ENCODE results near the gene CHAT. TPM values are rescaled to one million over a fixed set of nuclear protein-coding genes. Genes with fewer than 3 reads are reported as not detected.

The CHAT gene
- total RNA-seq, 4 donors from 2014 or later, result not detected

- Histone ChIP-seq H3K27me3 (peaks cover 0 to 46% of the 10 kb centered on the region in 2 donors), H3K9me3 (no peaks in the 10 kb centered on the region)
- no peak for DNase-seq
Observed at GRCh38 chr10:49615213-49615612, 1.4 kb downstream of the CHAT start.

GRCh38 chr10:49615721-49616120 lies 1.9 kb downstream of the CHAT start:
- Histone ChIP-seq H3K4me1 (peaks cover 0 to 4% of the 10 kb centered on the region in 2 donors), H3K27ac (no peak overlapping the region), H3K36me3 (no peaks in the 10 kb centered on the region), H3K9me3 (no peaks in the 10 kb centered on the region), H3K27me3 (peaks cover 0 to 43% of the 10 kb centered on the region in 2 donors), H3K4me3 (no peak overlapping the region)
- DNase-seq, result no peak
- intact Hi-C loops (cut with DNase I; ENCODE audit: low total_unique reads), result no loop called here
- TF ChIP-seq, protein P1, sequence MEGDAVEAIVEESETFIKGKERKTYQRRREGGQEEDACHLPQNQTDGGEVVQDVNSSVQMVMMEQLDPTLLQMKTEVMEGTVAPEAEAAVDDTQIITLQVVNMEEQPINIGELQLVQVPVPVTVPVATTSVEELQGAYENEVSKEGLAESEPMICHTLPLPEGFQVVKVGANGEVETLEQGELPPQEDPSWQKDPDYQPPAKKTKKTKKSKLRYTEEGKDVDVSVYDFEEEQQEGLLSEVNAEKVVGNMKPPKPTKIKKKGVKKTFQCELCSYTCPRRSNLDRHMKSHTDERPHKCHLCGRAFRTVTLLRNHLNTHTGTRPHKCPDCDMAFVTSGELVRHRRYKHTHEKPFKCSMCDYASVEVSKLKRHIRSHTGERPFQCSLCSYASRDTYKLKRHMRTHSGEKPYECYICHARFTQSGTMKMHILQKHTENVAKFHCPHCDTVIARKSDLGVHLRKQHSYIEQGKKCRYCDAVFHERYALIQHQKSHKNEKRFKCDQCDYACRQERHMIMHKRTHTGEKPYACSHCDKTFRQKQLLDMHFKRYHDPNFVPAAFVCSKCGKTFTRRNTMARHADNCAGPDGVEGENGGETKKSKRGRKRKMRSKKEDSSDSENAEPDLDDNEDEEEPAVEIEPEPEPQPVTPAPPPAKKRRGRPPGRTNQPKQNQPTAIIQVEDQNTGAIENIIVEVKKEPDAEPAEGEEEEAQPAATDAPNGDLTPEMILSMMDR (IDR thresholded peaks at IDR 0.05), result no peak
- no peak for TF ChIP-seq POLR2A (IDR thresholded peaks at IDR 0.05)

More at GRCh38 chr10:49615213-49615612, 1.4 kb downstream of the CHAT start:
- Histone ChIP-seq H3K4me1 (peaks cover 0 to 8% of the 10 kb centered on the region in 2 donors), H3K4me3 (no peak overlapping the region), H3K36me3 (no peaks in the 10 kb centered on the region), H3K27ac (no peak overlapping the region)
- no peak for TF ChIP-seq POLR2A (IDR thresholded peaks at IDR 0.05)
- TF ChIP-seq, protein P1 (IDR thresholded peaks at IDR 0.05), result no peak
- intact Hi-C loops (cut with DNase I; ENCODE audit: low total_unique reads), result no loop called here

DNA sequence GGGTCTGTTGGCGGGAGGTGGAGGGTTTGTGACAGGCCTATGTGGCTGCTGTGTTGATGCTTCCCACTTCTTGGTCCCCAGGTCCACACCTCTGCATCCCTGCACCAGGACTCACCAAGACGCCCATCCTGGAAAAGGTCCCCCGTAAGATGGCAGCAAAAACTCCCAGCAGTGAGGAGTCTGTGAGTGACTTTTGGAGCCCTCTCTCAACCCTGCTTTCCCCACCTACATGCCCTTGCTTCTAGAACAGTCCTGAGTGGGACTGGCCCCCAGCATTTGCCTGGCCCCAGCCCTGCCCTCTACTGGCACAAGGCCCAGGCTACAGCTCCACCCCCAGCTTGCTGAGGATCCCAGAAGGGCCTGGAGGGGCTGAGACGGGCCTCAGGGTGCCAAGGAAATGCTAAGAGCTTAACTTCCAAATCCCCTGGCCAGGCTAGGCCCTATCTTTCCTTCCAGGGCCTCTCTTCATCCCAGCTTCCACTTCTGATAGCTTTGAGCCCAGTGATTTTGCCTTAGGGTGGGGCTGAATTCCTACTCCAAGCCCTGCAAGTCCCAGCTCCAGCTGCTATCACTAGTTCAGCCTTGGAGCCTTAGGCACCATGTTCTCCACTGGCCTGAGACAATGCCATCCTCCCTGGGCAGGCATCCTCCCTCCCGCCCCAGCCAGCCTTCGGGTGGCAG lies 2.7 kb downstream of the CHAT start:
- Histone ChIP-seq H3K27ac (no peak overlapping the region), H3K9me3 (no peaks in the 10 kb centered on the region), H3K4me3 (no peak overlapping the region), H3K36me3 (no peaks in the 10 kb centered on the region), H3K27me3 (peaks cover 0 to 34% of the 10 kb centered on the region in 2 donors), H3K4me1 (no peaks in the 10 kb centered on the region)
- no peak for TF ChIP-seq POLR2A (IDR thresholded peaks at IDR 0.05)
- TF ChIP-seq, protein P1 (IDR thresholded peaks at IDR 0.05), result no peak
- intact Hi-C loops (cut with DNase I; ENCODE audit: low total_unique reads), result no loop called here
- DNase-seq, result no peak

DNA sequence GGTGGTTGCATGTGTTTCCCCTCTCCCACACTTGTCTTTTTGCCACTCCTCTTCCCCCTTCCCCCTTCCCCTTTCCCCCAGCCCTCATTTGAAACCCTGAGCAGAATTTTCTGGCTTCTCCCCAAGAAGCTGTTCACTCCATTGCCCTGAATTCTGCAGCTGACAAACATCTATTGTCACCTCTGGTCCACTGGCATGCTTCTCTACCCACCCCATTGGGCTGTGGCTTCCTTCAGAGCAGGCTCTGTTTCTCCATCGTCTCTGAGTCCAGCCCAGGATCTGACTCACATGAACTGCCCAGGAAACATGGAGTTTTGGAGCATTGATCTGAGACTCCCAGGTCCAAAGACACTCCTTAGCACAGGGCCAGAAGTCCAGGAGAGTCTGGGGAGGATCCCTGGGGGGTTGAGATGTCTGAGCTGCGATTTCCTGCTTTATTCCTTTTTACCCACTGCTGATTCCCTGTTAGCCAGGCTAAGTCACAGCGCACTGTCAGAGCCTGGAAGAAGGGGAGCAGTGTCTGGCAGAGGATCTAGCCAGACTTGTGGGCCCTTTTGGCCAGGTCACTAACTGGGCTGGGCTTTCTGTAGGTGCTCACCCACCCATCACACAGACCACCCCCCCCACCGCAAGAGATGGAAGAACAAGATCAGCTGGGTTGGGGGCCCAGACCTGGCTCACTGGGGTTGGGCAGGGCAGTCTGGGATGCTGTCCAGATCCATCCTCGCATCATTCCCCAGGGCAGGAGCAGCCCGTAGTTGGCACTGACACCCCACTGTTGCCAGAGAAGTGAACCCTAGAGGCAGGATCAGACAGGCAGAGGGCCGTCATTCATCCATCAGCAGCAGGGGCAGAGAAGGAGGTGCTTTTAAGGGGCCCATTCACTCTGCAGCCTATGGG lies 3.5 kb downstream of the CHAT start:
- no peak overlapping the region for H3K4me3 ChIP-seq
- no peak overlapping the region for H3K27ac ChIP-seq
- no peak for DNase-seq
- intact Hi-C loops (cut with DNase I; ENCODE audit: low total_unique reads), result no loop called here
- peaks cover 0 to 31% of the 10 kb centered on the region in 2 donors for H3K27me3 ChIP-seq
- H3K9me3 ChIP-seq, result no peaks in the 10 kb centered on the region
- TF ChIP-seq, protein P1 (IDR thresholded peaks at IDR 0.05), result no peak
- TF ChIP-seq POLR2A (IDR thresholded peaks at IDR 0.05), result no peak
- H3K36me3 ChIP-seq, result no peaks in the 10 kb centered on the region
- no peaks in the 10 kb centered on the region for H3K4me1 ChIP-seq

- intact Hi-C loops (cut with DNase I; ENCODE audit: low total_unique reads), result no loop called here
- DNase-seq, result no peak
- H3K27ac ChIP-seq, result no peak overlapping the region
- TF ChIP-seq, protein P1 (IDR thresholded peaks at IDR 0.05), result no peak
- no peak for TF ChIP-seq POLR2A (IDR thresholded peaks at IDR 0.05)
- no peaks in the 10 kb centered on the region for H3K4me1 ChIP-seq
- no peak overlapping the region for H3K4me3 ChIP-seq
- peaks cover 0 to 16% of the 10 kb centered on the region in 2 donors for H3K27me3 ChIP-seq
- H3K36me3 ChIP-seq, result no peaks in the 10 kb centered on the region
- no peaks in the 10 kb centered on the region for H3K9me3 ChIP-seq
Observed at GRCh38 chr10:49618821-49619220, 5.0 kb downstream of the CHAT start.
